ENCODE data around the gene FXR2. TPM values are rescaled to one million over a fixed set of nuclear protein-coding genes. Genes with fewer than 3 reads are reported as not detected.

The FXR2 gene
- total and polyA plus RNA-seq, 3 donors from 2014 or later: 53.8 to 76.0 (median 60.3) TPM

- no peaks in the 10 kb centered on the region for H3K9me3 ChIP-seq
- WGBS, 2 donors: 53 to 80% methylated on average over 3 to 4 of the region's 4 CpGs
- intact Hi-C loops (cut with DNase I; ENCODE audit: low total_unique reads): no loop called here
Observed at GRCh38 chr17:7590743-7591142, 24.0 kb downstream of the FXR2 start.

GRCh38 chr17:7589891-7590691, 24.6 kb downstream of the FXR2 start, which contains the start of gene SOX15:
Gene SOX15, minus strand, starts transcription at chr17:7590094. Its CDS starts 418 bp downstream, at chr17:7589676.
- H3K36me3 ChIP-seq (ENCODE audit: low read depth, missing control alignments): no peaks in the 10 kb centered on the region

More at GRCh38 chr17:7590743-7591142, 24.0 kb downstream of the FXR2 start:
- DNase-seq: no peak
- Histone ChIP-seq H3K27ac (no peak overlapping the region), H3K4me3 (no peak overlapping the region), H3K27me3 (no peaks in the 10 kb centered on the region), H3K36me3 (ENCODE audit: low read depth, missing control alignments) (no peaks in the 10 kb centered on the region), H3K4me1 (peaks cover 2% of the 10 kb centered on the region)
- TF ChIP-seq CTCF (IDR thresholded peaks at IDR 0.05) (no peak), POLR2A (IDR thresholded peaks at IDR 0.05) (no peak)

GRCh38 chr17:7589204-7589868, 25.4 kb downstream of the FXR2 start:
- Histone ChIP-seq H3K27me3 (no peaks in the 10 kb centered on the region), H3K9me3 (no peaks in the 10 kb centered on the region), H3K4me3 (peak overlapping the region; percentile 47 to 61), H3K4me1 (peaks cover 8% of the 10 kb centered on the region), H3K36me3 (ENCODE audit: low read depth, missing control alignments) (no peaks in the 10 kb centered on the region), H3K27ac (peak overlapping the region; percentile 28 to 53)
- 20 to 39% methylated on average over 22 to 23 of the region's 56 CpGs for WGBS, 2 donors
- peak; percentile 90 for DNase-seq
- TF ChIP-seq CTCF (IDR thresholded peaks at IDR 0.05) (peak; percentile 81 to 89 (median 87)), POLR2A (IDR thresholded peaks at IDR 0.05) (no peak)
- intact Hi-C loops (cut with DNase I; ENCODE audit: low total_unique reads): no loop called here

More at GRCh38 chr17:7589891-7590691, 24.6 kb downstream of the FXR2 start, which contains the start of gene SOX15:
- Histone ChIP-seq H3K9me3 (no peaks in the 10 kb centered on the region), H3K4me3 (peak within 1 kb of the TSS; percentile 47 to 61), H3K27ac (peak within 1 kb of the TSS; percentile 28 to 53), H3K4me1 (peaks cover 2% of the 10 kb centered on the region), H3K27me3 (no peaks in the 10 kb centered on the region)
- no peak for DNase-seq
- intact Hi-C loops (cut with DNase I; ENCODE audit: low total_unique reads): no loop called here
- 43 to 59% methylated on average over 17 to 24 of the region's 24 CpGs for WGBS, 2 donors
- no peak for TF ChIP-seq POLR2A (IDR thresholded peaks at IDR 0.05)
- no peak for TF ChIP-seq CTCF (IDR thresholded peaks at IDR 0.05)

- intact Hi-C loops (cut with DNase I; ENCODE audit: low total_unique reads): no loop called here
- Histone ChIP-seq H3K27ac (peak overlapping the region; percentile 28 to 53), H3K36me3 (ENCODE audit: low read depth, missing control alignments) (no peaks in the 10 kb centered on the region), H3K27me3 (no peaks in the 10 kb centered on the region), H3K9me3 (no peaks in the 10 kb centered on the region), H3K4me1 (peaks cover 9% of the 10 kb centered on the region), H3K4me3 (peak overlapping the region; percentile 47 to 61)
- 37% methylated on average over 28 of the region's 30 CpGs; no CpG with 5 or more reads in 1 of the 2 donors for WGBS, 2 donors
- no peak for DNase-seq
- TF ChIP-seq POLR2A (IDR thresholded peaks at IDR 0.05): no peak
- TF ChIP-seq CTCF (IDR thresholded peaks at IDR 0.05): no peak
Observed at GRCh38 chr17:7588553-7589203, 26.0 kb downstream of the FXR2 start.

All from testis (tissue), 3 donors.